Right lobe of liver (tissue), 6 donors: ENCODE data around the gene LANCL2. TPM values are rescaled to one million over a fixed set of nuclear protein-coding genes. Genes with fewer than 3 reads are reported as not detected.

Source experiments
- ATAC-seq, 4 donors: fragments of 200-7000 bp; cut with Tn5 transposase; one replicate each; pipeline ENCODE4 v1.9.1; 2020; ENCODE audit warnings: mild to moderate bottlenecking in 4 of 4, moderate library complexity in 4 of 4
- DNase-seq, 3 donors: peaks; one replicate each; pipeline ENCODE4 v3.0.0-alpha.2; 2020
- H3K27ac ChIP-seq, 3 donors: fragments of 200-600 bp; one replicate each; pipeline ENCODE4 v1.8.0; 2022
- H3K27me3 ChIP-seq, 2 donors: fragments of 200-600 bp; one replicate each; pipeline ENCODE4 v1.8.0; 2022
- H3K36me3 ChIP-seq, 4 donors: fragments of 200-600 bp; sonication (generic) in 1 of 4; one replicate each; pipeline versions ENCODE4 v1.5.1 to v1.8.0; 2017 to 2022; ENCODE audit warnings: control low read depth in 1 of 4
- H3K4me1 ChIP-seq, 4 donors: fragments of 200-600 bp; sonication (generic) in 1 of 4; one replicate each; pipeline versions ENCODE4 v1.5.1 to v1.8.0; 2017 to 2022; ENCODE audit warnings: control low read depth in 1 of 4
- H3K4me3 ChIP-seq, 3 donors: fragments of 200-600 bp; one replicate each; pipeline ENCODE4 v1.8.0; 2022
- H3K9me3 ChIP-seq, 4 donors: fragments of 200-600 bp; sonication (generic) in 1 of 4; one replicate each; pipeline versions ENCODE4 v1.5.1 to v1.8.0; 2017 to 2022; ENCODE audit warnings: control low read depth in 1 of 4
- CTCF ChIP-seq, 4 donors: fragments of 200-600 bp in 3 of 4; fragments of 450-650 bp in 1 of 4; IDR thresholded peaks; one replicate each; pipeline versions ENCODE4 v1.5.1 to v1.8.0; 2016 to 2022; ENCODE audit warnings: antibody characterized with exemption in 4 of 4, mild to moderate bottlenecking in 2 of 4
- POLR2A ChIP-seq: fragments of 450-650 bp; IDR thresholded peaks from one replicate; pipeline ENCODE4 v1.6.1; 2017; ENCODE audit warnings: antibody characterized with exemption, mild to moderate bottlenecking
- WGBS: methylation state at CpG from one replicate; pipeline ENCODE4 v1.1.6; 2018; ENCODE audit warnings: low coverage, low lambda C conversion rate; ENCODE audit not compliant: insufficient coverage; ENCODE audit errors: missing lambda C conversion rate; 5-methylcytosine and 5-hydroxymethylcytosine counted together
- intact Hi-C, 2 donors: fragments of 100-400 bp; cut with DNase I; formaldehyde crosslinking; loops; one replicate each; pipeline versions ENCODE4 v1.11.2 to v1.14.1; 2022
- total RNA-seq, 6 experiments: library from RNA; depleted of rRNA in 2 of 6; stranded (reverse); fragments of >200 nt in 2 of 6; fragmentation: NEBNext Ultra II Directional in 3 of 6; extraction: Animal tissue kit (Norgen Biotek cat#: 25700) in 3 of 6; gene quantifications; one replicate each; pipeline versions ENCODE4 v1.1.0 to v1.2.4, GENCODE V29; 2016 to 2023
- donor health status: DM: no; HTN: yes; CAD: no.
- donor health status: DM: no; HTN: no; CAD: no.
- donor health status: DM: no; HTN: no; CAD: no.
- donor health status: DM: no; HTN: yes; CAD: no.
- donor health status: DM: no; HTN: yes; CAD: no.

Gene LANCL2
- total RNA-seq, 6 experiments from 2014 or later: 7.3 to 12.1 (median 8.3) TPM

GRCh38 chr7:55449992-55450535 lies 84.9 kb downstream of the LANCL2 start:
- intact Hi-C loops: no loop called here
- WGBS: 97% methylated on average over 4 of the region's 8 CpGs
- Histone ChIP-seq H3K4me3 (no peak overlapping the region), H3K4me1 (no peaks in the 10 kb centered on the region), H3K27ac (no peak overlapping the region), H3K27me3 (no peaks in the 10 kb centered on the region), H3K36me3 (no peaks in the 10 kb centered on the region), H3K9me3 (no peaks in the 10 kb centered on the region)
- TF ChIP-seq POLR2A: no peak
- no peak for TF ChIP-seq CTCF (IDR thresholded peaks at IDR 0.05)
- DNase-seq (no peak), ATAC-seq (no peak)

- no peak for TF ChIP-seq POLR2A
- DNase-seq (no peak), ATAC-seq (no peak)
- no peak overlapping the region for H3K4me3 ChIP-seq
- intact Hi-C loops: no loop called here
- H3K27ac ChIP-seq: no peak overlapping the region
- H3K27me3 ChIP-seq: no peaks in the 10 kb centered on the region
- 85% methylated on average over 3 of the region's 4 CpGs for WGBS
- H3K4me1 ChIP-seq: no peaks in the 10 kb centered on the region
- no peaks in the 10 kb centered on the region for H3K36me3 ChIP-seq
- no peaks in the 10 kb centered on the region for H3K9me3 ChIP-seq
Measured at GRCh38 chr7:55452971-55453370, 87.8 kb downstream of the LANCL2 start.

- TF ChIP-seq CTCF (IDR thresholded peaks at IDR 0.05) (no peak), POLR2A (no peak)
- no peak for ATAC-seq
- 90% methylated on average over 1 of the region's 1 CpG for WGBS
Measured at GRCh38 chr7:55457801-55458200, 92.7 kb downstream of the LANCL2 start.

GRCh38 chr7:55458351-55458750 lies 93.2 kb downstream of the LANCL2 start:
- Histone ChIP-seq H3K27ac (no peak overlapping the region), H3K9me3 (no peaks in the 10 kb centered on the region), H3K4me3 (no peak overlapping the region), H3K27me3 (no peaks in the 10 kb centered on the region), H3K36me3 (no peaks in the 10 kb centered on the region), H3K4me1 (no peaks in the 10 kb centered on the region)
- WGBS: 77% methylated on average over 1 of the region's 1 CpG
- no peak for DNase-seq
- no peak for TF ChIP-seq POLR2A
- TF ChIP-seq CTCF (IDR thresholded peaks at IDR 0.05): no peak
- intact Hi-C loops: no loop called here
- ATAC-seq: no peak

More at GRCh38 chr7:55457801-55458200, 92.7 kb downstream of the LANCL2 start:
- Histone ChIP-seq H3K27ac (no peak overlapping the region), H3K27me3 (no peaks in the 10 kb centered on the region), H3K4me1 (no peaks in the 10 kb centered on the region), H3K9me3 (no peaks in the 10 kb centered on the region), H3K4me3 (no peak overlapping the region), H3K36me3 (no peaks in the 10 kb centered on the region)
- DNase-seq: no peak
- intact Hi-C loops: no loop called here

- intact Hi-C loops: no loop called here
- no peak for TF ChIP-seq CTCF (IDR thresholded peaks at IDR 0.05)
- TF ChIP-seq POLR2A: no peak
- ATAC-seq (no peak), DNase-seq (no peak)
- Histone ChIP-seq H3K27me3 (no peaks in the 10 kb centered on the region), H3K27ac (no peak overlapping the region), H3K36me3 (no peaks in the 10 kb centered on the region), H3K9me3 (no peaks in the 10 kb centered on the region), H3K4me1 (no peaks in the 10 kb centered on the region), H3K4me3 (no peak overlapping the region)
- no CpG with 5 or more reads among the region's 4 CpGs for WGBS
Measured at GRCh38 chr7:55463686-55464262, 98.6 kb downstream of the LANCL2 start.
